ENCODE measurements around the gene RHCG.

- TF ChIP-seq EZH2 (IDR thresholded peaks at IDR 0.05; ENCODE audit: low read length, unreplicated experiment) (no peak), CTCF (conservative IDR thresholded peaks at IDR 0.05; ENCODE audit: low read depth, low read length) (no peak), EZH2phosphoT487 (IDR thresholded peaks at IDR 0.05; ENCODE audit: borderline replicate concordance, low read length) (no peak)
Measured at GRCh38 chr15:89526181-89526580, 29.8 kb upstream of the RHCG start.
